ENCODE results near the gene DCDC2C. TPM values are rescaled to one million over a fixed set of nuclear protein-coding genes. Genes with fewer than 3 reads are reported as not detected.

DCDC2C gene
- total and polyA plus RNA-seq, 2 experiments from 2014 or later, result not detected

DNA sequence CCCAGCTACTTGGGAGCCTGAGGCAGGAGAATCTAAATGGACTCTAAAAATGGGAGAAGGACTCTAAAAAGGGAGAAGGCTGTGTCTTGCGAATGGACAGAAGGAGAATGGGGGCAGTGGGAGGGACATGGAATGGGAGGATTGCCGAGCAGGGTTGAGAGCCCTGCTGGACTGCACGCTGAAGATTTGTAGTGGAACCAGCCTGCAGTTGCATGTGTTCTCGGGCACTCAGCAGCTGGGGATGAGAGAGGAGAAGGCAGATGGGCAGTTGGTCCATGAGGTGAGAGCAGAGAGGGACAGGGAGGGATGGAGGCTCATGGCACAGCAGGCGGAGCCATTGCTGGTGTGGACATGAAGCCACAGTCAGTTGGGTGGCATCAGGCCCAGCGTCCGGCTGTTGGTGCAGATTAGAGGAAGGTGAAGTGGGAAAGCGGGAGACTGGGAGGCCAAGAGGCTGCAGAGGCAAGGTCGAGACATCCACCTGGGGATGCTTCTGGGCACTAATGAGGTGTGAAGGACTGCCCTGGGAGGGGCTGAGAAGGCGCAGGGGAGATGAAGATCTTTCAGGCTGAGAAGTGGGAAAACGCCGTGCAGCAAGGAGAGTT lies 40.7 kb downstream of the DCDC2C start:
- no peak for DNase-seq (ENCODE audit: low spot score)
- no peak overlapping the region for H3K4me3 ChIP-seq
- no peaks in the 10 kb centered on the region for H3K79me2 ChIP-seq
- no peaks in the 10 kb centered on the region for H3K9me3 ChIP-seq (ENCODE audit: low read depth)
- H3K4me2 ChIP-seq, result no peak overlapping the region
- no peaks in the 10 kb centered on the region for H3K36me3 ChIP-seq (replicated peaks; ENCODE audit: insufficient read depth, low read depth)
- TF ChIP-seq EZH2 (IDR thresholded peaks at IDR 0.05; ENCODE audit: borderline replicate concordance), result no peak
- no peak overlapping the region for H2AFZ ChIP-seq
- H3K9me2 ChIP-seq (replicated peaks; ENCODE audit: insufficient read depth), result no peaks in the 10 kb centered on the region
- no peaks in the 10 kb centered on the region for H4K20me1 ChIP-seq (ENCODE audit: insufficient read depth, poor library complexity, severe bottlenecking)
- H3K27ac ChIP-seq, result no peak overlapping the region
- H3K27me3 ChIP-seq, result no peaks in the 10 kb centered on the region
- 90% methylated on average over 12 of the region's 12 CpGs for WGBS (ENCODE audit: low lambda C conversion rate, missing lambda C conversion rate)
- H3K4me1 ChIP-seq (ENCODE audit: insufficient read depth), result no peaks in the 10 kb centered on the region

DNA sequence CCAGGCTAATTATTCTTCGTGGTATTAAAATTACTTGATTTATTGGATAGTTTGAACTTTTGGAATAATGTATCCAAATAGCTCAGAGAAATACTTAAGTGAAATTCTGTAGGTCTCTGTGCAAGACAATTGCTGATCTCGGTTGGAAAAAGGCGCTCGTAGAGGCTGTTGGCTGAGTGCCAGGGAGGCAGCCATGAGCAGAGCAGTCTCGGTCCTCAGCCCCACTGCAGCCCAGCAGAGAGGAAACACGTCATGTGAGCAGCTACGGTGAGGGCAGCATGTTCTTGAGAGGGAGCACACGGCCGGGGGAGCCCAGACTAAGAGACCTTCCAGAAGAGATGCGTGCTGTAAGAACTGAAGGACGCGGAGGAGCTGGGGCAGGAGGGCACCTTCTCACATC lies 42.5 kb downstream of the DCDC2C start:
- no peak overlapping the region for H3K4me3 ChIP-seq
- no peaks in the 10 kb centered on the region for H3K27me3 ChIP-seq
- no peaks in the 10 kb centered on the region for H3K9me2 ChIP-seq (replicated peaks; ENCODE audit: insufficient read depth)
- H3K36me3 ChIP-seq (replicated peaks; ENCODE audit: insufficient read depth, low read depth), result no peaks in the 10 kb centered on the region
- TF ChIP-seq, protein P1, sequence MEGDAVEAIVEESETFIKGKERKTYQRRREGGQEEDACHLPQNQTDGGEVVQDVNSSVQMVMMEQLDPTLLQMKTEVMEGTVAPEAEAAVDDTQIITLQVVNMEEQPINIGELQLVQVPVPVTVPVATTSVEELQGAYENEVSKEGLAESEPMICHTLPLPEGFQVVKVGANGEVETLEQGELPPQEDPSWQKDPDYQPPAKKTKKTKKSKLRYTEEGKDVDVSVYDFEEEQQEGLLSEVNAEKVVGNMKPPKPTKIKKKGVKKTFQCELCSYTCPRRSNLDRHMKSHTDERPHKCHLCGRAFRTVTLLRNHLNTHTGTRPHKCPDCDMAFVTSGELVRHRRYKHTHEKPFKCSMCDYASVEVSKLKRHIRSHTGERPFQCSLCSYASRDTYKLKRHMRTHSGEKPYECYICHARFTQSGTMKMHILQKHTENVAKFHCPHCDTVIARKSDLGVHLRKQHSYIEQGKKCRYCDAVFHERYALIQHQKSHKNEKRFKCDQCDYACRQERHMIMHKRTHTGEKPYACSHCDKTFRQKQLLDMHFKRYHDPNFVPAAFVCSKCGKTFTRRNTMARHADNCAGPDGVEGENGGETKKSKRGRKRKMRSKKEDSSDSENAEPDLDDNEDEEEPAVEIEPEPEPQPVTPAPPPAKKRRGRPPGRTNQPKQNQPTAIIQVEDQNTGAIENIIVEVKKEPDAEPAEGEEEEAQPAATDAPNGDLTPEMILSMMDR (IDR thresholded peaks at IDR 0.05; ENCODE audit: poor library complexity), result no peak
- TF ChIP-seq EZH2 (IDR thresholded peaks at IDR 0.05; ENCODE audit: borderline replicate concordance), result no peak
- no peak for TF ChIP-seq EZH2phosphoT487 (IDR thresholded peaks at IDR 0.05; ENCODE audit: low read depth, severe bottlenecking, unreplicated experiment)
- H3K27ac ChIP-seq, result no peak overlapping the region
- no peaks in the 10 kb centered on the region for H3K79me2 ChIP-seq
- H3K4me1 ChIP-seq (ENCODE audit: insufficient read depth), result no peaks in the 10 kb centered on the region
- H3K9me3 ChIP-seq (ENCODE audit: low read depth), result no peaks in the 10 kb centered on the region
- WGBS (ENCODE audit: low lambda C conversion rate, missing lambda C conversion rate), result 85% methylated on average over 12 of the region's 12 CpGs
- no peak overlapping the region for H2AFZ ChIP-seq
- H3K4me2 ChIP-seq, result no peak overlapping the region
- H4K20me1 ChIP-seq (ENCODE audit: insufficient read depth, poor library complexity, severe bottlenecking), result no peaks in the 10 kb centered on the region
- no peak for DNase-seq (ENCODE audit: low spot score)

DNA sequence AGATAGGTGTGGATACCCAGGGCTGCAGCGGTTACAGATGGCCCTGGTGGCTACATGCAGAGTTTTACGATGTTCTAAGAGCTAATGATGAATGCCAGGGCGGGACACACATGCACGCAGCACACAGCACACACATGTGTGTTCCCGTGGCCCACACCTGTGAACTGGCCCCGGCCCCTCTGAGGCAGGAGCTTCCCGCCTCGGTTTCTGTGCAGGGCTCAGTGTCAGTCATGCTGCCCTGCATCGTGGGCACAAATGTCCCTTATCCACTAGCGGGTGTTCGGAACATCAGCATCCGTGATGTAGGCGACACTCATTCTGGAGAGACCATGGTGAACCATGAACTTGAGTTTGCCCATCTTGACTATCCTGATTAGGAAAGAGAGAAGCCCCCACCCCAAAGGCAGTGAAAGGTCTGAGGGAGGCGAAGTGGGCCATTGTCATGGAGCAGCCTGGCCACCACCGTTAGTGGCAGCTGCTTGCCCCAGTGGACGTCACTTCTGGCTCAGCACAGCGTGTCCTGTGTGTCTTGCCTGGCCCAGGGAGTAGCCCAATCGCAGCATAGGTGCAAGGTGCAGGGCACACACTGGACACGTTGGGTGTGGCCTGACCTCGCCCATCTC lies 43.8 kb downstream of the DCDC2C start:
- H3K27me3 ChIP-seq, result no peaks in the 10 kb centered on the region
- H3K4me3 ChIP-seq, result no peak overlapping the region
- H3K27ac ChIP-seq, result no peak overlapping the region
- no peak overlapping the region for H2AFZ ChIP-seq
- 94% methylated on average over 19 of the region's 20 CpGs for WGBS (ENCODE audit: low lambda C conversion rate, missing lambda C conversion rate)
- no peaks in the 10 kb centered on the region for H3K4me1 ChIP-seq (ENCODE audit: insufficient read depth)
- no peak for DNase-seq (ENCODE audit: low spot score)
- no peaks in the 10 kb centered on the region for H3K9me2 ChIP-seq (replicated peaks; ENCODE audit: insufficient read depth)
- H3K36me3 ChIP-seq (replicated peaks; ENCODE audit: insufficient read depth, low read depth), result no peaks in the 10 kb centered on the region
- H3K9me3 ChIP-seq (ENCODE audit: low read depth), result no peaks in the 10 kb centered on the region
- H3K79me2 ChIP-seq, result no peaks in the 10 kb centered on the region
- no peaks in the 10 kb centered on the region for H4K20me1 ChIP-seq (ENCODE audit: insufficient read depth, poor library complexity, severe bottlenecking)
- TF ChIP-seq EZH2phosphoT487 (IDR thresholded peaks at IDR 0.05; ENCODE audit: low read depth, severe bottlenecking, unreplicated experiment) (no peak), EZH2 (IDR thresholded peaks at IDR 0.05; ENCODE audit: borderline replicate concordance) (no peak)
- TF ChIP-seq, protein P1 (IDR thresholded peaks at IDR 0.05; ENCODE audit: poor library complexity), result no peak
- H3K4me2 ChIP-seq, result no peak overlapping the region

GRCh38 chr2:3747826-3748225 lies 44.5 kb downstream of the DCDC2C start:
- no peaks in the 10 kb centered on the region for H3K79me2 ChIP-seq
- WGBS (ENCODE audit: low lambda C conversion rate, missing lambda C conversion rate), result 88% methylated on average over 9 of the region's 9 CpGs
- H3K4me1 ChIP-seq (ENCODE audit: insufficient read depth), result no peaks in the 10 kb centered on the region
- no peak for TF ChIP-seq EZH2 (IDR thresholded peaks at IDR 0.05; ENCODE audit: borderline replicate concordance)
- TF ChIP-seq EZH2phosphoT487 (IDR thresholded peaks at IDR 0.05; ENCODE audit: low read depth, severe bottlenecking, unreplicated experiment), result no peak
- TF ChIP-seq, protein P1 (IDR thresholded peaks at IDR 0.05; ENCODE audit: poor library complexity), result no peak
- H3K9me3 ChIP-seq (ENCODE audit: low read depth), result no peaks in the 10 kb centered on the region
- H3K27me3 ChIP-seq, result no peaks in the 10 kb centered on the region
- no peak for DNase-seq (ENCODE audit: low spot score)
- H3K27ac ChIP-seq, result no peak overlapping the region
- H3K4me3 ChIP-seq, result no peak overlapping the region
- H3K4me2 ChIP-seq, result no peak overlapping the region
- no peaks in the 10 kb centered on the region for H3K9me2 ChIP-seq (replicated peaks; ENCODE audit: insufficient read depth)
- no peaks in the 10 kb centered on the region for H4K20me1 ChIP-seq (ENCODE audit: insufficient read depth, poor library complexity, severe bottlenecking)
- no peaks in the 10 kb centered on the region for H3K36me3 ChIP-seq (replicated peaks; ENCODE audit: insufficient read depth, low read depth)
- H2AFZ ChIP-seq, result no peak overlapping the region
